ENCODE measurements around the gene RNF19B.
"Not testable (repeated sequence)": the region's sequence is repeated elsewhere in the genome, so short reads cannot be mapped to it uniquely, and the experiment has no call there.

RNF19B gene

DNA sequence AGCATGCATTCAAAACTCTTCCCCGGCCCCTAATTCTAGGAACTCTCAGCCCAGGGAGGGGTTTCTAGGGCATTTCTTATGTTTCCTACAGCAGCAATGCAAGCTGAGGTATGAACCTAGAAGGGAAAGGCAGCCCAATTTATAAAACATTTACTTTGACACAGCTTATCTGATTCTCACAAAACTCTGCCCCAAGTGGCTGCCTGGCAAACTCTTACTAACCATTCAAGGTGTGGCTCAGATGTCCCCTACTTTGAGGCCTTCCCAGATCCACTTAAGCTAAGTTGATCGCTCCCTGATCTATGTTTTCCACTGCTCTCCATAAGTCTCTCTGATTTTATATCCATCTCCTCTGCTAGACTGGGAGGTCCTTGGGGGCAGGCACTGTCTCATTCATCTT is 36.7 kb upstream of the RNF19B start:
- H3K27ac ChIP-seq, result no peak overlapping the region
- no peak overlapping the region for H3K4me3 ChIP-seq
- DNase-seq (ENCODE audit: low spot score), result no peak
- TF ChIP-seq, protein P1, sequence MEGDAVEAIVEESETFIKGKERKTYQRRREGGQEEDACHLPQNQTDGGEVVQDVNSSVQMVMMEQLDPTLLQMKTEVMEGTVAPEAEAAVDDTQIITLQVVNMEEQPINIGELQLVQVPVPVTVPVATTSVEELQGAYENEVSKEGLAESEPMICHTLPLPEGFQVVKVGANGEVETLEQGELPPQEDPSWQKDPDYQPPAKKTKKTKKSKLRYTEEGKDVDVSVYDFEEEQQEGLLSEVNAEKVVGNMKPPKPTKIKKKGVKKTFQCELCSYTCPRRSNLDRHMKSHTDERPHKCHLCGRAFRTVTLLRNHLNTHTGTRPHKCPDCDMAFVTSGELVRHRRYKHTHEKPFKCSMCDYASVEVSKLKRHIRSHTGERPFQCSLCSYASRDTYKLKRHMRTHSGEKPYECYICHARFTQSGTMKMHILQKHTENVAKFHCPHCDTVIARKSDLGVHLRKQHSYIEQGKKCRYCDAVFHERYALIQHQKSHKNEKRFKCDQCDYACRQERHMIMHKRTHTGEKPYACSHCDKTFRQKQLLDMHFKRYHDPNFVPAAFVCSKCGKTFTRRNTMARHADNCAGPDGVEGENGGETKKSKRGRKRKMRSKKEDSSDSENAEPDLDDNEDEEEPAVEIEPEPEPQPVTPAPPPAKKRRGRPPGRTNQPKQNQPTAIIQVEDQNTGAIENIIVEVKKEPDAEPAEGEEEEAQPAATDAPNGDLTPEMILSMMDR (IDR thresholded peaks at IDR 0.05), result no peak

DNA sequence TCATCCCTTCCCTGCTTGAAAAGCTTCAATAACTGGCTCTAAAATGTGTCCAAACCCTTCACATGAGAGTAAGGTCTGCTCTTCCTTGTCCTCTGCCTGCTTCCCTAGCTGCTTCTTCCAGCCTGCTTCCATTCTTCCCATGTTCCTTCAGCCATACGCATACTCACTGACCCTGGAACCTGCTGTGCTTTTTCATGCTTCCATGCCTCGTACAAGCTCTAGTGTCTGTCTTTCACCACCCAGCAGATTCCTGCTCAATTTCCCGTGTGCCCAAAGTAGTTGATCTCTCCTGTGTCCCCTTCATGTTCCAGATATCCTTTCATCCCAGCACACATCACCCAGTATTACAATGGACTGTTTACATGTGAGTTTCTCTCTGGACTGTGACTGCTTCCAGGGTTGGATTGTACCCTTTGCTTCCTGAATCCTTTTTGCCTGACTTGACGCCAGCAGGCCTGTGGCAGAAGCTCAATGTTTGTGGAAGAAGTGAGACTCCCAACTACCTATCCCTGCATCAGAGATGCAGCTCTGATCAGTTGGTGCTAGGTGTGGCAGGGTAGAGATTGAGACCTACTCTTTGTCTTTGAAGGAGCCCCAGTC is 35.9 kb upstream of the RNF19B start:
- DNase-seq (ENCODE audit: low spot score), result no peak
- H3K4me3 ChIP-seq, result no peak overlapping the region
- H3K27ac ChIP-seq, result no peak overlapping the region
- TF ChIP-seq, protein P1 (IDR thresholded peaks at IDR 0.05), result no peak

DNA sequence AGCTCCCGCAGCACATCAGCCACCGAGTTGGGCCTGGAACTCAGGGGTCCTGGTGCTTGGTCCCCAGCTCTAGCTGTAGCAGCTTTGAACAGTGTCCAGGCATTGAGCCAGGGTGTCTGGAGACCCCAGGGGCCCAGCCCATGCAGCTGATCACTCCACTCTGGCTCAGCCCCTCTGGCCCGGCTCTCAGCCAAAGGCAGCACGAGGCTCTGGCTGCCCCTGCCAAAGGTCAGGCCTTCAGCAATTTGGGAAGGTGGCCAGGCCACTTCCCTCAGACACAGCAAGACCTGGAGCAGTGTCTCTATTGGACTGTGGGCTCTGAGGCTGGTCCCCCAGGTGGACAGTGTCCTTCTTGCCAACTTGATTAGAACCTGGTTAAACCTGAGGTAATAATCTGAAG is 34.4 kb upstream of the RNF19B start:
- Histone ChIP-seq H3K27ac (no peak overlapping the region), H3K4me3 (no peak overlapping the region)
- TF ChIP-seq, protein P1 (IDR thresholded peaks at IDR 0.05), result no peak
- DNase-seq (ENCODE audit: low spot score), result no peak

DNA sequence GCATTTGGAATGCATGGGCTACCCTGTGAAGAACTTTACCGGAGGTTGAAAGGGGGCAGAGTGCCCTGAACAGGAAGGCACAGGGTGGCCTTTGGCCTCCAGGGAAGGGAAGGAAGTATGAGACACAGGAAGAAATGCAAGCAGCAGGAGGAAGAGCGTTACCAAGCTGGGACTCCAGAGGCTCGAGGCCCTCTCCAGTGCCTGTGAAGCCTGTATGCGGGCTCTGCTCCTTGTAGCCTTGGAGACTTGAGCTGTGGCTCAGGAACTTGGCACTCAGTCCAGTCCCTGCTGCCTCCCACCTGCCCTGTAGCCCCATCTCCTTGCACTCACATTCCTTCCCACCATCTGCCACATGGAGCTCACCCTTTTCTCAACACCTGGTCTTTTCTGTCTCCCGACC is 33.5 kb upstream of the RNF19B start:
- Histone ChIP-seq H3K4me3 (no peak overlapping the region), H3K27ac (peak overlapping the region; percentile 18 to 50)
- TF ChIP-seq, protein P1 (IDR thresholded peaks at IDR 0.05), result no peak
- no peak for DNase-seq (ENCODE audit: low spot score)

DNA sequence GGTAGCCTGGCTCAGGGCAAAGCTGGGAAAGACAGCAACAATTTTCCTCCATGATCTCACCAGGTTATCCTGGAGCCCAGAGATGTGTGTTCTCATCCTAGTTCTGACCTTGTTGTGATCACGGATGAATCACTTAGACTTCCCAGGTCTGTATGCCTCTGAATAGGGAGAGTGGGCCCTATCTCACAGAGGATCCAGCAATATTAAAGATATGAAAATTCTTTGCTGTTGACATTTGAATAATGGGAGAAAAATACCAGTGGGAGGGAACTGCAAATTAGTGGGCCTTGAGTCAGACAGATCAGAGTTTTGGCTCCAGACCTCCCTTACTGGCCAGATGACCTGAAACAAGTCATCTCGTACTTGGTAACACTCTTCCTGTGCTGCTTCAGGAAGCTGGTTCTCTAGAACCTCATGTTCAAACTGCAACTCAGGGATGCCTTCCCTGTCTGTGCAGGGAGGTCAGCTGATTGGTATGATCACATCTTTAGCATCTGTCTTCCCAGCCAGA is 32.8 kb upstream of the RNF19B start:
- Histone ChIP-seq H3K27ac (peak overlapping the region; percentile 18 to 50), H3K4me3 (no peak overlapping the region)
- no peak for DNase-seq (ENCODE audit: low spot score)
- TF ChIP-seq, protein P1 (IDR thresholded peaks at IDR 0.05), result no peak

DNA sequence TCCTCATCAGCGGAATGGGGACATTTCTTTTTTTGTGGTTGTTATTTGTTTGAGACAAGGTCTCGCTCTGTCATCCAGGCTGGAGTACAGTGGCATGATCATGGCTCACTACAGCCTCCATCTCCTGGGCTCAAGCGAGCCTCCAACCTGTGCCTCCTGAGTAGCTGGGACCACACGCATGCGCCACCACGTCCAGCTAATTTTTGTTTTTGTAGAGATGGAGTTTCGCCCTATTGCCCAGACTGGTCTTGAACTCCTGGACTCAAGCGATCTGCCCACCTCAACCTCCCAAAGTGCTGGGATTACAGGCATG is 28.7 kb upstream of the RNF19B start:
- peak overlapping the region in 1 of 2 donors; percentile 75 for H3K27ac ChIP-seq
- H3K4me3 ChIP-seq; DNase-seq (ENCODE audit: low spot score): not testable (repeated sequence)

DNA sequence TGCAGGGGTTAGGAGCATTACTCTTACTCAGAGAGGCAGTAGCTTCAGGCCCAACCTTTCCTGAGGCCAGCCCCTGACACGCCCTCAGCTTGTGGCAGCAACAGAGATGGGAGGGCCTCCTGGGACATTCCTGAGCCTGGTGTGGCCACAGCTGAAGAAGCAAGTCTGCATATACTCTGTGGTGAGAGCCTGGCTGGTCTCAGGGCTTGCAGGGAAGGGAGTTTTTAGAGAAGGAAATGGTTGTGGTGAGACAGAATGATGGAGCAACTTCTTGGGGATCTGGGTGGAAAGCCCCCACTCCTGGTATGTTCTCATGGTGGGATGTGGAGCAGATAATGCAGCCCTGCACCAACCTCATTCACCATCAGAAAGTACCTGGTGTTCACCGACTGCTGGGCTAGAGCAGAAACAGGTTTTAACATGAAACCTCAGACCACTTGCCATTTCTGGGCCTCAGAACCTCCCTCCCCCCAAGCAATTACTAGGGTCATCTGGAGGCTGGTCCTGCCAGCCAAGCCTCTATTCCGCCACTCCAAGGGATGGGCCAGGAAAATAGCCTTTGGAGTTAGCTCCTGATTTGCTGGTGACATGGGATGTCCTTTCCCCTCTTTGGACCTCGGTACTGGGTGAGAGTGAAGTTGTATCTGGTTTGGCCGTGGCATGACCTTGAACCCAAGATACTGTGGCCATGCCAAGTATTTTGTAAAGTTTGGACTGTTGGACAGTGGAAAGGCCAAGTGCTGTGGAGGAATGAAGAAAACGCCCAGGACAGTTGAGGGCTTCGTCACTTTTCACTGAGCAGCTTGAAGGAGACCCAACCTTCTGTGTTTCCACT is 28.1 kb upstream of the RNF19B start:
- peak overlapping the region; percentile 8 to 75 for H3K27ac ChIP-seq

More for the DNA sequence above, 28.1 kb upstream of the RNF19B start:
- TF ChIP-seq, protein P1 (IDR thresholded peaks at IDR 0.05), result no peak
- peak; percentile 84 for DNase-seq (ENCODE audit: low spot score)
- H3K4me3 ChIP-seq, result no peak overlapping the region

Measured in coronary artery (tissue), 2 donors.